KG1 (cell line): ENCODE results near the gene ETDA.
"Not testable (repeated sequence)": the region's sequence is repeated elsewhere in the genome, so short reads cannot be mapped to it uniquely, and the experiment has no call there.

Experiments
- DNase-seq: peaks from one replicate; lab custom pipeline; 2025; lab: John Stamatoyannopoulos, UW

The ETDA gene

DNA sequence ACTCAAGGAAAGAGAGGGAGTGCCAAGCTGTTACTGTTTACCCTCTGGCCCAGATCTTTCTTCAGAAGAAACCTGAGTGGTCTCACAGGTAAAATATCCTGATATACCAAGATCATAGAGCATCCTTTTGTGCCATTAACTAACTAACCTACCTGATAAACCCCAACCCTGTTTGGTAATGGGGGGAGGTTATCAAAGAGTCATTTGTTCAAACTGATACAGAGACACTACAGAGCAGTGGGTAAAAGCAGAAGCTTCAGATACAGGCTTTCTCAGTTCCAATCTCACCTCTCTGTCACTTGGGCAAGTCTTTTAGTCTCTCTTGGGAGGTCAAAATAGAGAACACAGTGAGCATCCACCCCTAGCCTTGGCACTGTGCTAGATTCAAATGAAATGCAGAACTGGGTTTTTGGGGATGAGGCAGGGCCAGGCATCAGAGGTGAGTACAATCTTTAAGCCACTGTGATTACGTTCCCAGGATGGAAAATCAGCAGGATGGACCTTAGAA is at the start of gene ETDA:
Gene ETDA (plus strand): TSS at position 51 of the 508 bp plus-strand sequence. CDS start 1,216 bp downstream, outside the sequence.
- not testable (repeated sequence) for DNase-seq

DNA sequence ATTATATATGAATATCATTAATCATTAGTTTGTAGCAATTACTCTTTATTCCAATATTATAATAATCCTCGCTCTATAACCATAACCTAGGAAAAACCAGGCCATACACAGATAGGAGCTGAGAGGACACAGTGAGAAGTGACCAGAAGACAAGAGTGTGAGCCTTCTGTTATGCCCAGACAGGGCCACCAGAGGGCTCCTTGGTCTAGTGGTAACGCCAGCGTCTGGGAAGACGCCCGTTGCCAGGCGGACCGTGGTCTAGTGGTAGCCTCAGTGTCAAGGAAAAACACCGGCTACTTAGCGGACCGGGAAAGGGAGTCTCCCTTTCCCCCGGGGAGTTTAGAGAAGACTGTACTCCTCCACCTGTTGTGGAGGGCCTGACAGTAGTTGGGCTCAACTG is 45.4 kb upstream of the ETDA start:
- DNase-seq, result not testable (repeated sequence)

- DNase-seq, result no peak
Observed at GRCh38 chrX:135213200-135213844, 38.5 kb upstream of the ETDA start.

- not testable (repeated sequence) for DNase-seq
Observed at GRCh38 chrX:135245989-135246388, 5.9 kb upstream of the ETDA start.

- DNase-seq, result not testable (repeated sequence)
Observed at GRCh38 chrX:135256087-135256684, 4.3 kb downstream of the ETDA start.

DNA sequence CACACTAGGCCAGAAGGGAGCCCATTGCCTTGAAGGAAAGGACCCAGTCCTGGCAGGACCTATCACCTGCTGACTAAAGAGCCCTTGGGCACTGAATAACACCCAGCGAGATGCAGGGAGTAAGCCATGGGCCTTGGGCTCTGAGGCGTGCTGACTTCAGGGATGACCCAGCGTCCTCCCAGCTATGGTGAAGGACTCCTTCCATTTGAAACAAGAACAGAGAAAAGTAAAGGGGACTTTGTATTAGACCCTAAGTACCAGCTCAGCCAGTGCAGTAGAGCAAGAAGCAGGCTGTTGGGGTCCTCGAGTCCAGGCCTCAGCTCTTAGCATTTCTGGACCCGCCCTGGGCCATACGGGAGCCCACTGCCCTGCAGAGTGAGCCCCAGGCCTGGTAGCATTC is 5.1 kb downstream of the ETDA start:
- DNase-seq, result no peak

DNA sequence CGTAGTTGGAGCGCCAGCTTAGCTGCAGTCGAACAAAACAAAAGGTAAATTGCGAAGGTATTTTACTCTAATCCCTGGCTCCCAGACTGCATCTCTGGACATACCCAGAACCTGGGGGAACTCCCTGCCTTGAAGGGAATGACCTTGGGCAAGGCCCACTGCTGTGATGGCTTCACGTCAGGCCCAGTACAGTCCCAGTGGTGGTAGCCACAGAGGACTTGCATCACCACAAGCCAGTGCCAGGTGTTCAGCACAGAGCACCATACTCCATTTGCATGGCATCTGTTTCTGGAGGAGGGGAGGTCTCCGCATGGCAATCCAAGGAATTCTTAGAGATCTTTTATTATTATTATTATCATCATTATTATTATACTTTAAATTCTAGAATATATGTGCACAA is 5.6 kb downstream of the ETDA start:
- no peak for DNase-seq

DNA sequence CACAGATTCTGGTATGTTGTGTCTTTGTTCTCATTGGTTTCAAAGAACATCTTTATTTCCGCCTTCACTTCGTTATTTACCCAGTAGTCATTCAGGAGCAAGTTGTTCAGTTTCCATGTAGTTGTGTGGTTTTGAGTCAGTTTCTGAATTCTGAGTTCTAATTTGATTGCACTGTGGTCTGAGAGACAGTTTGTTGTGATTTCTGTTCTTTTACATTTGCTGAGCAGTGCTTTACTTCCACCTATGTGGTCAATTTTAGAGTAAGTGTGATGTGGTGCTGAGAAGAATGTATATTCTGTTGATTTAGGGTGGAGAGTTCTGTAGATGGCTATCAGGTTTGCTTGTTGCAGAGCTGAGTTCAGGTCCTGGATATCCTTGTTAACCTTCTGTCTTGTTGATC is 9.1 kb downstream of the ETDA start:
- not testable (repeated sequence) for DNase-seq

GRCh38 chrX:135263376-135263775 is 11.5 kb downstream of the ETDA start:
- not testable (repeated sequence) for DNase-seq

DNA sequence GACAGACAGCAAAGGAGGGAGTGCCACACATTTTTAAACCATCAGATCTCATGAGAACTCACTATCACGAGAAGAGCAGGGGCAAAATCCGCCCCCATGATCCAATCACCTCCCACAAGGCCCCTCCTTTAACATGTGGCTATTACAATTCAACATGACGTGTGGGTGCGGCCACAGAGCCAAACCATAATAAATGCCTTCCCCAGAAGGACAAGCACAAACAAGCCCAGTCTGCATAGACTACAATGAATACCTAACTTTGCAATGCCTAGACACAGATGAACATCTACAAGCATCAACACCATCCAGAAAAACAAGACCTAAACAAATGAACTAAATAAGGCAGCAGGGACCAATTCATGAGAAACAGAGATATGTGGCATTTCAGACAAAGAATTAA is 12.3 kb downstream of the ETDA start:
- DNase-seq, result no peak

GRCh38 chrX:135273162-135273561 is 21.3 kb downstream of the ETDA start:
- no peak for DNase-seq

DNA sequence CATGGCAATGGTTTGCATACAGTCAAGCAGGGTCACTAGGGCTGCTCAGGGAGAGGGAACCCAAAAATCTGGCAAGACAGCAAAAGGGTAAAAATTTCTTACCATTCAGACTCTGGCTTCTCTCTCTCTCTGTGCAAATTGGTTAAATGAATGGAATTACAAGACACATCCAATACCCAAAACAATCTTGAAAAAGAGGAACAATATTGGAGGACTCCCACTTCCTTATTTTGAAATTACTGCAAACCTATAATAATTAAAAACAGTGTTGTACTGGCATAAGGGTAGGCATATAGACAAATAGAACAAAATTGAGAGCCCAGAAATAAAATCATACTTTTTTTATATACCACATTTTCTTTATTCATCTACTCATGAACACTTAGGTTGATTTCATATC is 24.1 kb downstream of the ETDA start:
- DNase-seq, result no peak

GRCh38 chrX:135287266-135287823 is 35.5 kb downstream of the ETDA start:
- no peak for DNase-seq

GRCh38 chrX:135295238-135295943 is 43.5 kb downstream of the ETDA start:
- no peak for DNase-seq

DNA sequence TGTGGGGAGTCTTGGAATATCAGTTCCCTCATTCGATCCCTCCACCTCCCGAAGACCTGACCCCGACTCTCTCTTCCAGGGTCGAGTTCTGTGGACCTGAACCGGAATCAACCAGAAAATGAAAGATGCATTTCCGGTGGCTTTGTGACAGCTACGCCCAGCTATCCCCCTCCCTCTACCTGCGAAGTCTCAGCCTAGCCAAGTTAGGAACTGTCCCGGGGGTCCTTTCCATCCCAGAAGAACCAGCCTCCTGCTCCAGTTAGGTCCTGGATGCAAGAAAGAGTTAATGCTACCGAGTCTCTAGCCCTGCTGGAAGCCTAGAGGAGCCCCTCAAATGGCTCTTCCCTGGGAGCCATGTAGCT is 44.1 kb downstream of the ETDA start:
- no peak for DNase-seq

GRCh38 chrX:135302269-135302873 is 50.5 kb downstream of the ETDA start:
- no peak for DNase-seq
